Endothelial cell of umbilical vein (primary cell): ENCODE results near the gene FILIP1.

ENCODE experiments used
- CTCF ChIP-seq, 2 donors: IDR thresholded peaks; 1 replicate in 1 of 2; 2 replicates in 1 of 2; pipeline ENCODE4 v1.5.1; 2011; ENCODE audit warnings: low read length in 2 of 2, mild to moderate bottlenecking in 2 of 2, moderate library complexity in 2 of 2, control low read depth in 1 of 2, inconsistent platforms in 1 of 2, low read depth in 1 of 2; ENCODE audit not compliant: insufficient read depth in 1 of 2; ENCODE audit errors: extremely low read depth in 1 of 2
- GATA2 ChIP-seq: IDR thresholded peaks from 2 replicates; pipeline ENCODE4 v1.7.0; 2011; ENCODE audit warnings: low read depth, mild to moderate bottlenecking, moderate library complexity, mixed read lengths, low read length; ENCODE audit not compliant: insufficient read length, insufficient read depth
- JUN ChIP-seq: IDR thresholded peaks from 2 replicates; pipeline ENCODE4 v1.6.1; 2011; ENCODE audit warnings: borderline replicate concordance, low read depth; ENCODE audit not compliant: insufficient read length, insufficient read depth
- POLR2A ChIP-seq: IDR thresholded peaks from 2 replicates; pipeline ENCODE4 v1.6.1; 2012; ENCODE audit warnings: low read depth, mild to moderate bottlenecking, control low read depth, low read length
- POLR2AphosphoS5 ChIP-seq: IDR thresholded peaks from 2 replicates; pipeline ENCODE4 v1.6.1; 2012; ENCODE audit warnings: low read depth, mild to moderate bottlenecking, control low read depth, low read length, moderate library complexity; ENCODE audit not compliant: insufficient read depth

GRCh38 chr6:75263401-75263750, 230.2 kb downstream of the FILIP1 start:
- TF ChIP-seq POLR2A (no peak), GATA2 (no peak), CTCF (IDR thresholded peaks at IDR 0.05; ENCODE audit: extremely low read depth in 1 of 2, insufficient read depth in 1 of 2, low read depth in 1 of 2, low read length in 2 of 2) (no peak), JUN (no peak), POLR2AphosphoS5 (no peak)
